PFSK-1 (cell line): Measurements from ENCODE around the gene ZNF718.

Experiments used
- FOXP2 ChIP-seq: optimal IDR thresholded peaks from 2 replicates; pipeline ENCODE3; 2011; ENCODE audit warnings: borderline replicate concordance, control low read depth, inconsistent platforms; ENCODE audit not compliant: insufficient read depth; ENCODE audit errors: extremely low read length, extremely low read depth
- POLR2AphosphoS5 ChIP-seq: IDR thresholded peaks from 2 replicates; pipeline ENCODE4 v1.6.1; 2012; ENCODE audit warnings: low read depth, mild to moderate bottlenecking, control low read depth, low read length, moderate library complexity
- SIN3A ChIP-seq: IDR thresholded peaks from 2 replicates; pipeline ENCODE4 v1.6.1; 2012; ENCODE audit warnings: mild to moderate bottlenecking, low read length, moderate library complexity, borderline replicate concordance; ENCODE audit not compliant: insufficient read depth
- TAF1 ChIP-seq: IDR thresholded peaks from 2 replicates; pipeline ENCODE4 v1.6.1; 2012; ENCODE audit warnings: low read length, control low read depth, borderline replicate concordance; ENCODE audit not compliant: insufficient read depth
- TF ChIP-seq, protein P1 (sequence below), 2 experiments: IDR thresholded peaks; 2 replicates each; pipeline versions ENCODE4 v1.6.1 to v1.8.0; 2011 to 2012; ENCODE audit warnings: low read depth in 2 of 2, low read length in 2 of 2, control low read depth in 1 of 2, inconsistent platforms in 1 of 2, mild to moderate bottlenecking in 1 of 2, moderate library complexity in 1 of 2; ENCODE audit not compliant: insufficient read depth in 1 of 2

ZNF718 gene

DNA sequence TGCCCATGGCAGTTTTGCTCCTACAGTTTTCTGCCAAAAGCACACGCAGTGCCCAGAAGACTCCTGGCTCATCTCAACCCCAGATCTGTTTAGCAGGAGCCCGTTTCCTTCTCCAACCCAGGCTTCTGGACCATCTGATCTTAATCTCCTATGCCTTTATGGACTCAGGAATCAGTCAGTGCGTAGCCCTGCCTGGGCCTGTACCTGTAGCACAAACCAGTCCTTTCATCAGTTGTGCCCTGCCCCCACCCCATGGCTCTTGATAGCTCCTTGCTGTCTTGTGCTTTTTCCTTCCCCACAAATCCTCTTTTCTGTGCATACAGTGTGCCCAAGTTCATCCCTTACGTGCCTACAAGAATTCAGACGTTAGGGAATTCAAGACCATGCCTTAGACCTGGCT is 1.5 kb downstream of the ZNF718 start:
- TF ChIP-seq POLR2AphosphoS5 (no peak), FOXP2 (no peak), TAF1 (no peak), SIN3A (no peak)
- TF ChIP-seq, protein P1, sequence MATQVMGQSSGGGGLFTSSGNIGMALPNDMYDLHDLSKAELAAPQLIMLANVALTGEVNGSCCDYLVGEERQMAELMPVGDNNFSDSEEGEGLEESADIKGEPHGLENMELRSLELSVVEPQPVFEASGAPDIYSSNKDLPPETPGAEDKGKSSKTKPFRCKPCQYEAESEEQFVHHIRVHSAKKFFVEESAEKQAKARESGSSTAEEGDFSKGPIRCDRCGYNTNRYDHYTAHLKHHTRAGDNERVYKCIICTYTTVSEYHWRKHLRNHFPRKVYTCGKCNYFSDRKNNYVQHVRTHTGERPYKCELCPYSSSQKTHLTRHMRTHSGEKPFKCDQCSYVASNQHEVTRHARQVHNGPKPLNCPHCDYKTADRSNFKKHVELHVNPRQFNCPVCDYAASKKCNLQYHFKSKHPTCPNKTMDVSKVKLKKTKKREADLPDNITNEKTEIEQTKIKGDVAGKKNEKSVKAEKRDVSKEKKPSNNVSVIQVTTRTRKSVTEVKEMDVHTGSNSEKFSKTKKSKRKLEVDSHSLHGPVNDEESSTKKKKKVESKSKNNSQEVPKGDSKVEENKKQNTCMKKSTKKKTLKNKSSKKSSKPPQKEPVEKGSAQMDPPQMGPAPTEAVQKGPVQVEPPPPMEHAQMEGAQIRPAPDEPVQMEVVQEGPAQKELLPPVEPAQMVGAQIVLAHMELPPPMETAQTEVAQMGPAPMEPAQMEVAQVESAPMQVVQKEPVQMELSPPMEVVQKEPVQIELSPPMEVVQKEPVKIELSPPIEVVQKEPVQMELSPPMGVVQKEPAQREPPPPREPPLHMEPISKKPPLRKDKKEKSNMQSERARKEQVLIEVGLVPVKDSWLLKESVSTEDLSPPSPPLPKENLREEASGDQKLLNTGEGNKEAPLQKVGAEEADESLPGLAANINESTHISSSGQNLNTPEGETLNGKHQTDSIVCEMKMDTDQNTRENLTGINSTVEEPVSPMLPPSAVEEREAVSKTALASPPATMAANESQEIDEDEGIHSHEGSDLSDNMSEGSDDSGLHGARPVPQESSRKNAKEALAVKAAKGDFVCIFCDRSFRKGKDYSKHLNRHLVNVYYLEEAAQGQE (IDR thresholded peaks at IDR 0.05; ENCODE audit: insufficient read depth in 1 of 2, low read depth in 2 of 2, low read length in 2 of 2), result no peak

- TF ChIP-seq FOXP2 (no peak), SIN3A (no peak), TAF1 (no peak), POLR2AphosphoS5 (no peak)
- TF ChIP-seq, protein P1 (IDR thresholded peaks at IDR 0.05; ENCODE audit: insufficient read depth in 1 of 2, low read depth in 2 of 2, low read length in 2 of 2), result no peak
Measured at GRCh38 chr4:132483-132882, 8.2 kb downstream of the ZNF718 start.

- TF ChIP-seq, protein P1 (IDR thresholded peaks at IDR 0.05; ENCODE audit: insufficient read depth in 1 of 2, low read depth in 2 of 2, low read length in 2 of 2), result no peak
- TF ChIP-seq POLR2AphosphoS5 (no peak), FOXP2 (no peak), SIN3A (no peak), TAF1 (no peak)
Measured at GRCh38 chr4:138935-139334, 14.6 kb downstream of the ZNF718 start.

DNA sequence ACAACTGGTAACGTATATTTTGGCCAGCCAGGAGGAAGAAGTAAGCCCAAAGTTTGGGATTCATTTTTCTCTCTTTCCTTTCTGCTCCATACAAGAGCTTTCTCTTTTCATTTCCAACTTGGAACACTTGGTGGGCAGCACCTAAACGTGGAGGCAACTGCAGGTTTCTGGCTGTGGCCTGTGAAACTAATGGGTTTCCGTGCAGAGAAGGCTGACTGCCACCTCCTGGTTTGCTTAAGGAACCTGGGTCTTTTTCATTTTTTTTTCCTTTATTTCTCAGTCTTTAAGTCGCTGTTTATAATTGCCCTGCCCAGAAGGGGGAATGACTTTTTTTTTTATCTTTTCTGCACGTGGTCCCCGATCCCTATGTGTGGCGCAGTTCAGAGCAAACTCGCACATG is 15.4 kb downstream of the ZNF718 start:
- TF ChIP-seq TAF1 (no peak), POLR2AphosphoS5 (no peak), SIN3A (no peak), FOXP2 (no peak)
- TF ChIP-seq, protein P1 (IDR thresholded peaks at IDR 0.05; ENCODE audit: insufficient read depth in 1 of 2, low read depth in 2 of 2, low read length in 2 of 2), result no peak

- TF ChIP-seq, protein P1 (IDR thresholded peaks at IDR 0.05; ENCODE audit: insufficient read depth in 1 of 2, low read depth in 2 of 2, low read length in 2 of 2), result no peak
- TF ChIP-seq POLR2AphosphoS5 (no peak), SIN3A (no peak), TAF1 (no peak), FOXP2 (no peak)
Measured at GRCh38 chr4:146621-147020, 22.3 kb downstream of the ZNF718 start.
